ENCODE measurements around the gene CEACAM20. TPM values are rescaled to one million over a fixed set of nuclear protein-coding genes. Genes with fewer than 3 reads are reported as not detected.
"Not testable (repeated sequence)": the region's sequence is repeated elsewhere in the genome, so short reads cannot be mapped to it uniquely, and the experiment has no call there.

Gene CEACAM20
- total and polyA plus RNA-seq, 7 donors = 0.03 TPM; not detected in 6

- H3K4me1 ChIP-seq = no peaks in the 10 kb centered on the region
- DNase-seq (no peak), ATAC-seq (no peak)
- peaks cover 0 to 31% (median 4%) of the 10 kb centered on the region in 3 donors for H3K27me3 ChIP-seq (ENCODE audit: insufficient read depth in 3 of 3, low read length in 2 of 3)
- H3K36me3 ChIP-seq (ENCODE audit: insufficient read depth in 1 of 2, low read depth in 1 of 2) = no peaks in the 10 kb centered on the region
- intact Hi-C loops (cut with DNase I) = no loop called here
- no peaks in the 10 kb centered on the region for H3K9me3 ChIP-seq
- no peak overlapping the region for H3K27ac ChIP-seq
- H3K4me3 ChIP-seq = no peak overlapping the region
- no peak for TF ChIP-seq CTCF (IDR thresholded peaks at IDR 0.05)
- 57 to 60% (median 59%) methylated on average over 5 of the region's 5 CpGs for WGBS, 3 donors
Observed at GRCh38 chr19:44566984-44567383, 37.5 kb upstream of the CEACAM20 start.

GRCh38 chr19:44563086-44563655 lies 33.7 kb upstream of the CEACAM20 start:
- DNase-seq; H3K36me3 ChIP-seq (ENCODE audit: insufficient read depth in 1 of 2, low read depth in 1 of 2); intact Hi-C loops (cut with DNase I); ATAC-seq; H3K27ac ChIP-seq; H3K4me1 ChIP-seq; H3K4me3 ChIP-seq; H3K9me3 ChIP-seq: not testable (repeated sequence)
- H3K27me3 ChIP-seq (ENCODE audit: insufficient read depth in 3 of 3, low read length in 2 of 3) = peaks cover 0 to 22% (median 4%) of the 10 kb centered on the region in 3 donors
- WGBS, 3 donors = 90 to 92% (median 90%) methylated on average over 16 to 32 of the region's 33 CpGs

GRCh38 chr19:44557933-44558332 lies 28.5 kb upstream of the CEACAM20 start:
- H3K36me3 ChIP-seq (ENCODE audit: insufficient read depth in 1 of 2, low read depth in 1 of 2) = no peaks in the 10 kb centered on the region
- DNase-seq (no peak), ATAC-seq (no peak)
- H3K27me3 ChIP-seq (ENCODE audit: insufficient read depth in 3 of 3, low read length in 2 of 3) = peaks cover 0 to 8% (median 0%) of the 10 kb centered on the region in 3 donors
- no peak overlapping the region for H3K4me3 ChIP-seq
- no peak overlapping the region for H3K27ac ChIP-seq
- intact Hi-C loops (cut with DNase I) = no loop called here
- TF ChIP-seq CTCF (IDR thresholded peaks at IDR 0.05) = no peak
- H3K4me1 ChIP-seq = no peaks in the 10 kb centered on the region
- WGBS, 3 donors = 84 to 95% (median 91%) methylated on average over 2 of the region's 2 CpGs
- no peaks in the 10 kb centered on the region for H3K9me3 ChIP-seq

- Histone ChIP-seq H3K4me3 (no peak overlapping the region), H3K27ac (no peak overlapping the region), H3K9me3 (no peaks in the 10 kb centered on the region), H3K36me3 (ENCODE audit: insufficient read depth in 1 of 2, low read depth in 1 of 2) (no peaks in the 10 kb centered on the region), H3K27me3 (ENCODE audit: insufficient read depth in 3 of 3, low read length in 2 of 3) (peaks cover 0 to 2% (median 0%) of the 10 kb centered on the region in 3 donors), H3K4me1 (no peaks in the 10 kb centered on the region)
- no peak for DNase-seq
- intact Hi-C loops (cut with DNase I) = no loop called here
- ATAC-seq = no peak
- WGBS, 3 donors = 66 to 68% (median 67%) methylated on average over 2 of the region's 2 CpGs
- TF ChIP-seq CTCF (IDR thresholded peaks at IDR 0.05) = no peak
Observed at GRCh38 chr19:44554641-44555246, 25.3 kb upstream of the CEACAM20 start.

- TF ChIP-seq CTCF (IDR thresholded peaks at IDR 0.05) = no peak
- Histone ChIP-seq H3K9me3 (no peaks in the 10 kb centered on the region), H3K4me1 (no peaks in the 10 kb centered on the region), H3K27me3 (ENCODE audit: insufficient read depth in 3 of 3, low read length in 2 of 3) (peaks cover 0 to 2% (median 0%) of the 10 kb centered on the region in 3 donors), H3K4me3 (no peak overlapping the region), H3K36me3 (ENCODE audit: insufficient read depth in 1 of 2, low read depth in 1 of 2) (no peaks in the 10 kb centered on the region), H3K27ac (no peak overlapping the region)
- ATAC-seq = no peak
- no peak for DNase-seq
- 54 to 67% (median 66%) methylated on average over 6 of the region's 6 CpGs for WGBS, 3 donors
- intact Hi-C loops (cut with DNase I) = no loop called here
Observed at GRCh38 chr19:44553478-44554171, 24.1 kb upstream of the CEACAM20 start.

Data from psoas muscle (tissue), 8 donors.